Activated naive CD8-positive, alpha-beta T cell treated with anti-CD3 and anti-CD28 coated beads for 36 hours (primary cell): ENCODE measurements around the gene CCKAR. TPM values are rescaled to one million over a fixed set of nuclear protein-coding genes. Genes with fewer than 3 reads are reported as not detected.
A peak's percentile ranks its signal among the peaks of the same experiment; 100 is the strongest.

ENCODE experiments used
- DNase-seq: peaks from one replicate; pipeline ENCODE4 v3.0.0; 2021
- H3K27ac Mint-ChIP-seq: one replicate; pipeline ENCODE4 v1.8.0; 2022; ENCODE audit warnings: mild to moderate bottlenecking, moderate library complexity, mixed read lengths
- H3K27me3 Mint-ChIP-seq: one replicate; pipeline ENCODE4 v1.8.0; 2022; ENCODE audit warnings: mild to moderate bottlenecking, mixed read lengths
- H3K36me3 Mint-ChIP-seq: one replicate; pipeline ENCODE4 v1.8.0; 2021; ENCODE audit warnings: mild to moderate bottlenecking, mixed read lengths
- H3K4me1 Mint-ChIP-seq: one replicate; pipeline ENCODE4 v1.8.0; 2021; ENCODE audit warnings: mixed read lengths
- H3K4me3 Mint-ChIP-seq: one replicate; pipeline ENCODE4 v1.8.0; 2022; ENCODE audit warnings: mild to moderate bottlenecking, moderate library complexity, mixed read lengths
- H3K9me3 Mint-ChIP-seq: one replicate; pipeline ENCODE4 v1.8.0; 2022; ENCODE audit warnings: mixed read lengths
- total RNA-seq, 2 experiments: library from RNA; stranded (reverse); gene quantifications; one replicate each; pipeline ENCODE4 v1.2.3, GENCODE V29; 2021

The CCKAR gene
- total RNA-seq, 2 experiments from 2014 or later, result not detected

GRCh38 chr4:26475716-26476115, 14.6 kb downstream of the CCKAR start:
- H3K9me3 Mint-ChIP-seq, result no peaks in the 10 kb centered on the region
- H3K27ac Mint-ChIP-seq, result no peak overlapping the region
- no peaks in the 10 kb centered on the region for H3K27me3 Mint-ChIP-seq
- H3K4me1 Mint-ChIP-seq, result no peaks in the 10 kb centered on the region
- DNase-seq, result no peak
- H3K36me3 Mint-ChIP-seq, result no peaks in the 10 kb centered on the region
- H3K4me3 Mint-ChIP-seq, result no peak overlapping the region

- no peak overlapping the region for H3K4me3 Mint-ChIP-seq
- no peak for DNase-seq
- H3K4me1 Mint-ChIP-seq, result no peaks in the 10 kb centered on the region
- H3K9me3 Mint-ChIP-seq, result no peaks in the 10 kb centered on the region
- H3K27ac Mint-ChIP-seq, result no peak overlapping the region
- H3K27me3 Mint-ChIP-seq, result no peaks in the 10 kb centered on the region
- no peaks in the 10 kb centered on the region for H3K36me3 Mint-ChIP-seq
Observed at GRCh38 chr4:26474551-26474950, 15.7 kb downstream of the CCKAR start.

- Mint-ChIP-seq H3K27ac (no peak overlapping the region), H3K36me3 (no peaks in the 10 kb centered on the region), H3K4me1 (no peaks in the 10 kb centered on the region), H3K9me3 (no peaks in the 10 kb centered on the region), H3K4me3 (no peak overlapping the region), H3K27me3 (no peaks in the 10 kb centered on the region)
- DNase-seq, result no peak
Observed at GRCh38 chr4:26473893-26474292, 16.4 kb downstream of the CCKAR start.

GRCh38 chr4:26471890-26472289, 18.4 kb downstream of the CCKAR start:
- Mint-ChIP-seq H3K4me1 (no peaks in the 10 kb centered on the region), H3K27me3 (peaks cover 6% of the 10 kb centered on the region), H3K36me3 (no peaks in the 10 kb centered on the region), H3K9me3 (no peaks in the 10 kb centered on the region), H3K4me3 (no peak overlapping the region), H3K27ac (no peak overlapping the region)
- no peak for DNase-seq

GRCh38 chr4:26468977-26469376, 21.3 kb downstream of the CCKAR start:
- Mint-ChIP-seq H3K9me3 (no peaks in the 10 kb centered on the region), H3K27me3 (peaks cover 6% of the 10 kb centered on the region), H3K4me1 (no peaks in the 10 kb centered on the region), H3K36me3 (no peaks in the 10 kb centered on the region), H3K27ac (no peak overlapping the region), H3K4me3 (no peak overlapping the region)
- no peak for DNase-seq

GRCh38 chr4:26468283-26468949, 21.9 kb downstream of the CCKAR start:
- Mint-ChIP-seq H3K9me3 (no peaks in the 10 kb centered on the region), H3K36me3 (no peaks in the 10 kb centered on the region), H3K27me3 (peaks cover 6% of the 10 kb centered on the region), H3K4me1 (no peaks in the 10 kb centered on the region), H3K4me3 (no peak overlapping the region), H3K27ac (no peak overlapping the region)
- no peak for DNase-seq

GRCh38 chr4:26467724-26468123, 22.6 kb downstream of the CCKAR start:
- Mint-ChIP-seq H3K4me3 (no peak overlapping the region), H3K27me3 (peaks cover 6% of the 10 kb centered on the region), H3K27ac (no peak overlapping the region), H3K4me1 (no peaks in the 10 kb centered on the region), H3K36me3 (no peaks in the 10 kb centered on the region), H3K9me3 (peaks cover 2% of the 10 kb centered on the region)
- DNase-seq, result no peak

- peaks cover 6% of the 10 kb centered on the region for H3K27me3 Mint-ChIP-seq
- no peak overlapping the region for H3K4me3 Mint-ChIP-seq
- peaks cover 2% of the 10 kb centered on the region for H3K9me3 Mint-ChIP-seq
- H3K27ac Mint-ChIP-seq, result no peak overlapping the region
- no peak for DNase-seq
- H3K4me1 Mint-ChIP-seq, result no peaks in the 10 kb centered on the region
- no peaks in the 10 kb centered on the region for H3K36me3 Mint-ChIP-seq
Observed at GRCh38 chr4:26466578-26467270, 23.6 kb downstream of the CCKAR start.

- peaks cover 2% of the 10 kb centered on the region for H3K9me3 Mint-ChIP-seq
- no peaks in the 10 kb centered on the region for H3K4me1 Mint-ChIP-seq
- no peak overlapping the region for H3K4me3 Mint-ChIP-seq
- H3K27me3 Mint-ChIP-seq, result peaks cover 6% of the 10 kb centered on the region
- no peak for DNase-seq
- no peaks in the 10 kb centered on the region for H3K36me3 Mint-ChIP-seq
- no peak overlapping the region for H3K27ac Mint-ChIP-seq
Observed at GRCh38 chr4:26464420-26465095, 25.7 kb downstream of the CCKAR start.

GRCh38 chr4:26463386-26463785, 26.9 kb downstream of the CCKAR start:
- Mint-ChIP-seq H3K4me1 (peaks cover 7% of the 10 kb centered on the region), H3K27me3 (peaks cover 6% of the 10 kb centered on the region), H3K4me3 (no peak overlapping the region), H3K36me3 (no peaks in the 10 kb centered on the region), H3K27ac (no peak overlapping the region), H3K9me3 (peaks cover 2% of the 10 kb centered on the region)
- DNase-seq, result no peak

GRCh38 chr4:26462874-26463273, 27.4 kb downstream of the CCKAR start:
- H3K4me3 Mint-ChIP-seq, result no peak overlapping the region

GRCh38 chr4:26459756-26460530, 30.3 kb downstream of the CCKAR start:
- Mint-ChIP-seq H3K27ac (no peak overlapping the region), H3K27me3 (no peaks in the 10 kb centered on the region), H3K4me1 (peaks cover 10% of the 10 kb centered on the region), H3K4me3 (no peak overlapping the region), H3K9me3 (peaks cover 2% of the 10 kb centered on the region), H3K36me3 (no peaks in the 10 kb centered on the region)
- DNase-seq, result no peak

More at GRCh38 chr4:26462874-26463273, 27.4 kb downstream of the CCKAR start:
- peaks cover 6% of the 10 kb centered on the region for H3K27me3 Mint-ChIP-seq
- H3K27ac Mint-ChIP-seq, result no peak overlapping the region
- H3K4me1 Mint-ChIP-seq, result peaks cover 10% of the 10 kb centered on the region
- DNase-seq, result no peak
- H3K36me3 Mint-ChIP-seq, result no peaks in the 10 kb centered on the region
- H3K9me3 Mint-ChIP-seq, result peaks cover 2% of the 10 kb centered on the region

GRCh38 chr4:26459054-26459755, 31.1 kb downstream of the CCKAR start:
- H3K9me3 Mint-ChIP-seq, result peaks cover 2% of the 10 kb centered on the region
- H3K27ac Mint-ChIP-seq, result no peak overlapping the region
- DNase-seq, result no peak

GRCh38 chr4:26458157-26458561, 32.1 kb downstream of the CCKAR start:
- DNase-seq, result no peak
- Mint-ChIP-seq H3K4me3 (no peak overlapping the region), H3K27me3 (no peaks in the 10 kb centered on the region), H3K9me3 (peaks cover under 1% of the 10 kb centered on the region), H3K27ac (no peak overlapping the region), H3K4me1 (peaks cover 10% of the 10 kb centered on the region), H3K36me3 (no peaks in the 10 kb centered on the region)

More at GRCh38 chr4:26459054-26459755, 31.1 kb downstream of the CCKAR start:
- peaks cover 10% of the 10 kb centered on the region for H3K4me1 Mint-ChIP-seq
- peak overlapping the region; percentile 37 for H3K4me3 Mint-ChIP-seq
- H3K36me3 Mint-ChIP-seq, result no peaks in the 10 kb centered on the region
- H3K27me3 Mint-ChIP-seq, result no peaks in the 10 kb centered on the region
